ENCODE results near the gene HEPHL1.

GRCh38 chr11:94023856-94024255, 2.7 kb downstream of the HEPHL1 start:
- TF ChIP-seq POLR2AphosphoS5 (IDR thresholded peaks at IDR 0.05; ENCODE audit: low read depth, low read length), result no peak
- TF ChIP-seq TAF1 (IDR thresholded peaks at IDR 0.05; ENCODE audit: borderline replicate concordance, insufficient read depth, low read length), result no peak
- no peak for TF ChIP-seq SIN3A (IDR thresholded peaks at IDR 0.05; ENCODE audit: borderline replicate concordance, insufficient read depth, low read length)
